HG02852 (cell line): ENCODE results near the gene ARHGAP6.
"Not testable (repeated sequence)": the region's sequence is repeated elsewhere in the genome, so short reads cannot be mapped to it uniquely, and the experiment has no call there.

ENCODE experiments used
- ATAC-seq: cut with Tn5 transposase; IDR thresholded peaks from one replicate; pipeline ENCODE4 v1.9.1; 2021; ENCODE audit warnings: mild to moderate bottlenecking, moderate library complexity; ENCODE audit not compliant: unreplicated experiment

The ARHGAP6 gene

DNA sequence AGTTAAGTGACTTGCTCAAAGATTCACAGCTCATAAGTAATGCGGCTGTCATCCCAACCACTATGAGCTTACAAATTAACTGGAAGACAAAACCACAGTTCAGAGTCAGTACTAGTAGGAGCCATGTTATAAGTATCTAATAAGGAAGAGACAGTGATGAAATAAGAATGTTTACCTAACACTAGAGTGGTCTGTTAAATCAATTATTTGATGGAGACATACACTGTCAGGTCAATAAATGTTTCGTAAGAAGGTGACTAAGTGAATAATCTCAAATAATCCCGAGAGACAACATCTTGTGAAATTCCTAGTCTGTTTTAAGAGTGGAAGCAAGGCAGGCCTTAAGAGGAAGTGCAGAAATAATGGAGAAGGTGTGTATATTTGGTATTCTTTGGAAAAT lies 398.3 kb downstream of the ARHGAP6 start:
- no peak for ATAC-seq

DNA sequence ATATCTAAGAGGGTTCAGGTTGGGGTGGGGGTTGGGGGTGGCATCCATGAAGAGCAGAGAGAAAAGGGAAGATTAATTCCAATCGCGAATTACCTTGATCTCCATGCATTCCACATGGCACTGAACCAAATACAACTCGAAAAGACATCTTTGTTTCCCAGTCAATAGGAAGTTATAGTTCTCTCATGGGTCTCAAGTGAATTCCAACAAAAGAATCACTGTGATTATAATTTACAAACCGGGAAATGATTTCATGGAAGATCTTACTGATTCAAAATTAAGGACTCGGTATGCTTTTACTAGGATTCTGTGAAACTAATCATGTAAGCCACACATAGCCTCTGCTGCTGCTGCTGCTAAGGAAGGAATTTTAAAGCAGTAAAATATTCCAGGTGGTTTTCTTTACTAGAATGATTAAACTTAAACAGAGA lies 399.1 kb downstream of the ARHGAP6 start:
- no peak for ATAC-seq

- no peak for ATAC-seq
These were observed 400.4 kb downstream of the ARHGAP6 start for GRCh38 chrX:11265352-11265751.

DNA sequence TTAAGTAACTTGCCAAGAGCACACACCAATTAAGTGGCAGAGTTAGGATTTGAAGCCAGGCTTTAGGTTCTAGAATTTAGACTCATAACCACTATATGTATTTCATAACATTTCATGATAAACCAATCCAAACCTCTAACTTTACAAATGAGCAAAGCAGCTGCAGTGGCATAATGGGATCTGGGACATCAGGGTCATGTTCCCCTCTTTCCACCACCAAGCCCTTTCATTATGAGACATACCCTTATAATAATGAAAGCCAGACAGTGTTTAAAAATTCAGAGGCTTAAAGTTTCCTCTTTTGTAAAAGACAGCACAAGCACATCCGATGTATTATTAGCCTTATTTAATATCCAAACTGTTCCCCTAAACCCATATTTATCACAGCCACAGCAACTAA lies 400.8 kb downstream of the ARHGAP6 start:
- ATAC-seq: no peak

DNA sequence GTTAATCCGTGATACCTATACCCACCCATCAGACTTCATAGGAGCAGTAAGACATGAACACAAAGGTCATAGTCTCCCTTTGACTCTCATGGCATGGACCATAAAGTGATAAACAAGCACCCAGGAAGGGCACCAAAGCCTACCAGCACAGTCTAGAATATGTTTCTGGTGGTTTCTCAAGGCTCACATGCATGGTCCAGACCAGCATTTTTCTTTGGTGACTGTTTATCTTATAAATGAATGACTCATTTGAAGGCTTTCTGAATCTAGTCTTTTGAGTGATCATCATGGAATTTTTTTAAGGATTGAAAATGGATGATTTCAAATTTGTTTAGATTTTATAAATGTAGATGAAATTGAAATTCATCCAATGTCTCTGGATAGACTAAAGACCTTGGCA lies 404.5 kb downstream of the ARHGAP6 start:
- no peak for ATAC-seq

GRCh38 chrX:11259437-11259836 lies 406.3 kb downstream of the ARHGAP6 start:
- no peak for ATAC-seq

- ATAC-seq: no peak
These were observed 408.0 kb downstream of the ARHGAP6 start for GRCh38 chrX:11257711-11258110.

DNA sequence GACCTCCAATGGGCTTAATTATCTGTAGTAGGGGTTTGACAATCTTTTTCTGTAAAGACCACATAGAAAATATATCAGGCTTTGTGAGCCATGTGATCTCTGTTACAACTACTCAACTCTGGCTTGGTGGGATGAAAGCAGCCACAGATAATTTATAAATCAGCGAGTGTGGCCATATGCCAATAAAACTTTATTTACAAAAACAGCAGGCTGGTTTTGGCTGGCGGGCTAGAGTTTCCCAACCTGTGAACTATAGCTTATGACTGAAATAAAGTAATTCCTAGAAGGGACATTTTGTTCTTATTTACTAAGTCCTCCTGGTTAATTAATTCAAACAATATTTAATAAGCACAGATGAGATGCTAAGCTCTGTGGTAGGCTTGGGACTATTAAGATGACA lies 408.4 kb downstream of the ARHGAP6 start:
- no peak for ATAC-seq

- no peak for ATAC-seq
These were observed 411.2 kb downstream of the ARHGAP6 start for GRCh38 chrX:11254417-11255109.

GRCh38 chrX:11244636-11245035 lies 421.1 kb downstream of the ARHGAP6 start:
- no peak for ATAC-seq

DNA sequence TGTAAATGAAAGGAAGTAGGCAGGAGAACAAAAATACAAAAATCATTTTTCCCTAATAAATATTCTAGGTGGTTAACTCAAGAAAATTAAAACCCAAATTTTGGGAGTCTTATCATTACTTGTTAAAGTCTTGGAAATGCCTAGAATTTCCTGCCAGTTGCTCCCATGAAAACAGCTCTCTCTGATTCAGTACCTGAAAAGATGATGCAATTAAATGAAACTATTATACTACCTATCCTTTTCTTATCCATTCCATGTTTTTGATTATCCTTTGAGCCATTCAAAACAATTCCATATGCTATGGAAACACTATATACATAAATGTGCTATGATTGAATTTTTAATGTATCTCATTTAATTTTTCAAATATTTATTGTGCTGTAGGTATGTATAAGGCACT lies 423.0 kb downstream of the ARHGAP6 start:
- ATAC-seq: no peak

DNA sequence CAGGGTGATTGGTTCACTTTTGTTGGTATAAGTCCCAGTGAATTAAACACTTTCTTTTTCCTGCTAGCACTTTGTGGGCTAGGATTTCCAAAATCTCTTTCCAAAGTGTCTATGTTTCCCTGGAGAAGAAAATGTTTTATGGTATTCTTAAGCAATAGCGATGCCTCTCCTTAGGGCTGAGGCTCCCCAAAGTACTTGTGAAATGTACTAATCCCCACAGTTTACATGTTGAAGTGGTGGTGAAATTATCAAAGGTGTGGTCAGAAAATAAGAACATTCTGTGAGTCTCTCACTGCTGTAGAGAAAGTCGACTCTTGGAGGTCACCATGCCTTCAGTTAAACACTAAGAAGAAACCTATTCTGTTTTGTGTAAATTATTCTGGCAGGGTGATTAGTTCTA lies 424.0 kb downstream of the ARHGAP6 start:
- ATAC-seq: no peak

DNA sequence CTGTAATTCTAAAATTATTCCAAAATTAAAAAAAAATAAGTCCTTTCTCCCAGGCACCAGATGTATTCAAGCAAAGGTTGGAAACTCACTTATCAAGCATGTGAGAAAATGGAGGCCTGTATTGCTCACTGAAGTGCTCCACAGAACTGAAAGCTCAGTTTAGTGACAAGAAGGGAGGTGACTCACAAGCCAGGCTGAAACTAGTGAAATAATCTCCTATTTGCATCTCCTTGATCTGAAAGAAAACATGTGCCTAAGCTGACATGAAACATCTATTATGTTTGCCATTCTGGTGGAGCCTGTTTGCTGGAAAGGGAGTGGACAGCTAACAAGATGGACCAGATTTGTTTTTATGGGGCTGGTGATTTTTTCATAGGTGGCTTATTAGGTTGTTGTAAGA lies 426.5 kb downstream of the ARHGAP6 start:
- ATAC-seq: peak; percentile 65

DNA sequence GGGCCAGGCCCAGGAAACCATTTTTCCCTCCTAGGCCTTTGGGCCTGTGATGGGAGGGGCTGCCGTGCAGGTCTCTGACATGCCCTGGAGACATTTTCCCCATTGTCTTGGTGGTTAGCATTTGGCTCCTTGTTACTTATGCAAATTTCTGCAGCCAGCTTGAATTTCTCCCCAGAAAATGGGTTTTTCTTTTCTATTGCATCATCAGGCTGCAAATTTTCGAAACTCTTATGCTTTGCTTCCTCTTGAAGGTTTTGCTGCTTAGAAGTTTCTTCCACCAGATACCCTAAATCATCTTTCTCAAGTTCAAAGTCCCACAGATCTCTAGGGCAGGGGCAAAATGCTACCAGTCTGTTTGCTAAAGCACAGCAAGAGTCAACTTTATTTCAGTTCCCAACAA lies 430.3 kb downstream of the ARHGAP6 start:
- ATAC-seq: not testable (repeated sequence)

- no peak for ATAC-seq
These were observed 450.4 kb downstream of the ARHGAP6 start for GRCh38 chrX:11215191-11215921.

DNA sequence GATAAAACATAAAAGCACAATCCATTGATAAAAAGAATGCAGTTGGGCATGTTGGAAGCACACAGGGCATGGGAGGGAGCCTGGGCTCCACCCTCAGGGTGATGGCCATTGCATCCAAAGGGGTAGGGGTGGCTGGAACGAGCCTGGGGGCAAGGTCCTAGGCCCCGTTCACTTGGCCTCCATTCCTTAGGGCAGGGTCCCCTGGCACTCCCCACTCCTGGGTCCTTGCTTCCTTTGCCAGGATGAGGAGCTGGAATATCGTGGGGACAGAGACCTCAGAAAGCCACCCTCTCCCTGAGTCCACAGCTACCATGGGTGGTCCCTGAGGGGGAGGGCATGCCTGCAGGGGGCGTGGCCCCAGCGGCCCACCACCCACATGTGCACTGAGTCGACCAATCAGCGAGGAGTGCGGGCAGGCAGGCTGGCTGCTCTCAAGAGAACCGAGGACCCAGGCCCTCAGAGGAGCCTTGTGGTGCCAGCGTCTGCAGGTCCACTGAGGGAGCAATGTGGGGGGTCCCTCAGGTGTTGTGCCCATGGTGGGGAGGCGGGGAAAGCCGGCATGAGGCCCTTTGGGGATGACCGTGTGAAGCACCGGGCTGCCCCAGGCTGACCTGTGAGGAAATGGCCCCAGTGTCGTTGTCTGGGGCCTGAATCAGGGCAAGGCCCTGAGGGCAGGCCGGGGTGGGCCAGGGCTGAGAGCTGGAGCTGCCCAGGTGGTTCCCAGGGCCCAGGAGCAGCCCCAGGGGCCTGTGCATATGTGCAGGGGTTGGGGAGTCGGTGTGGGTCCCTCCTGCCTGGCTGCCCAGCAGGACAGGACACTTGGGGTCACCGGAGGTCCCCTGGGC lies 451.2 kb downstream of the ARHGAP6 start:
- ATAC-seq: no peak

- ATAC-seq: no peak
These were observed 453.0 kb downstream of the ARHGAP6 start for GRCh38 chrX:11212741-11213140.

DNA sequence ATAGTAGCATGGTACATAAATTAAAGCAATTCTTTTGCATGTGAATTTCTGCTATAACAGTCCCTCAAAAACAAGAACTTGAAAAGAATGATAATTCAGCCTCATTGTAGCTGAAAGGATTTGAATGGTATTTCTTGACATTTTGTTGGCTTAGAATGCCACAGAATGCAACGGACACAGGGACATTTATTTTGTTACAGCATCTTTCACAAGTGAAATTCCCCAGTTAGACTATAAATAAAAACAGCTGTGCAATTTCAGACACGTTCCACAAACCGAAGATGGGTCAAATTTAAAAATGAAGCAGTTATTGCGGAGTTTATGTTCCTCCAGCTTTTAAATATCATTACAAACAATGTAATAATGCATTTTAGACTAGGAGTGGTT lies 455.3 kb downstream of the ARHGAP6 start:
- ATAC-seq: no peak

GRCh38 chrX:11209798-11210414 lies 455.8 kb downstream of the ARHGAP6 start:
- ATAC-seq: no peak

DNA sequence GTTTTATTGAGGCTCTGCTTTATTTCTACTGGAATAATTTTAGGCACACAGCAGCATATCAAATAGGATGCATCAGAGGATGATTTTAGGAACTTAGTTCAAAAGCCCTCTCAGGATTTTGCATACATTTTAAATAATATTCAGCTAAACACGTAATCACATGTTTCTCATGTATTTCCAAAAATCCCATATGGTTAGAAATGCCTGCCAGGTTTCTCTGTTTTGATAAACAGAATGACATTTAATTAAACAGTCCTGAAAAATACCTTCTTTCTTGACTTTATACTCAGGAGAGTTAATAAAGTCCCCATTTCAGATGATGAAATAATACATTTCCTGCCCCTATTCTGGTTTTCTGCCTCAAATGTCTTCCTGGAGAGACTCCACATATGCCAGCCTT lies 459.0 kb downstream of the ARHGAP6 start:
- no peak for ATAC-seq

DNA sequence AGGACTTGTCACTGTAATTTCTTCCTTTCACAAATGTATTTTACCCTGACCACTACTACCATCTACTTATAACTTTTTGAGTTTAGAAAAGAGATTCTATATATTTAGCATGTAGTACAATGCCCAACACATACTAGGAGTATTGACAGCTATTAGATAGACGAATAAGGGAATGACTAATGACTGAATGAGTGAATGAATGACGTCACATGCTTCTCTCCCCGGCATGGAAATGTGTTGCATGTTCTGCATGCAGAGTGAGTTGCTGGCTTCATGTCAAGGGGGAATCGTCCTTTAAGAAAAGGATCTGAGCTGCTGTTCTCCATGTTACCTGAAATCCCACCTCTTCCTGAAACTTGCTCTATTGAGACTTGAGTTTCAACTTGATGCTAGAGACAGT lies 459.9 kb downstream of the ARHGAP6 start:
- no peak for ATAC-seq
